Activated CD4-positive, alpha-beta T cell treated with anti-CD3 and anti-CD28 coated beads, Interleukin-2, Interleukin-6, amounts not matched to agents 100 ng/mL and 50 ng/mL, durations not matched to agents 16 hours and 8 hours (primary cell): Measurements from ENCODE around the gene FREM2.

Experiments used
- DNase-seq: peaks from one replicate; pipeline ENCODE4 v3.0.0-alpha.2; 2020

FREM2 gene

GRCh38 chr13:38686577-38687245 lies at the start of gene FREM2:
TSS of gene FREM2 (plus strand) at chr13:38687077. CDS start at chr13:38687345, 268 bp downstream.
- DNase-seq: peak; percentile 2

GRCh38 chr13:38637576-38637975 lies 49.3 kb upstream of the FREM2 start:
- DNase-seq: no peak

- no peak for DNase-seq
Measured at GRCh38 chr13:38641164-38641948, 45.5 kb upstream of the FREM2 start.

GRCh38 chr13:38647312-38647711 lies 39.6 kb upstream of the FREM2 start:
- DNase-seq: no peak

GRCh38 chr13:38648912-38649311 lies 38.0 kb upstream of the FREM2 start:
- DNase-seq: no peak

GRCh38 chr13:38656699-38657098 lies 30.2 kb upstream of the FREM2 start:
- DNase-seq: no peak

- DNase-seq: no peak
Measured at GRCh38 chr13:38657191-38657590, 29.7 kb upstream of the FREM2 start.

GRCh38 chr13:38658906-38659305 lies 28.0 kb upstream of the FREM2 start:
- no peak for DNase-seq

- no peak for DNase-seq
Measured at GRCh38 chr13:38661010-38661675, 25.7 kb upstream of the FREM2 start.

GRCh38 chr13:38662362-38662761 lies 24.5 kb upstream of the FREM2 start:
- DNase-seq: no peak

- no peak for DNase-seq
Measured at GRCh38 chr13:38664906-38665305, 22.0 kb upstream of the FREM2 start.

- no peak for DNase-seq
Measured at GRCh38 chr13:38667526-38668109, 19.3 kb upstream of the FREM2 start.

GRCh38 chr13:38669234-38669964 lies 17.5 kb upstream of the FREM2 start:
- no peak for DNase-seq

GRCh38 chr13:38670627-38671026 lies 16.2 kb upstream of the FREM2 start:
- no peak for DNase-seq

GRCh38 chr13:38671980-38672379 lies 14.9 kb upstream of the FREM2 start:
- no peak for DNase-seq

- no peak for DNase-seq
Measured at GRCh38 chr13:38674208-38674607, 12.7 kb upstream of the FREM2 start.

- DNase-seq: no peak
Measured at GRCh38 chr13:38680912-38681311, 6.0 kb upstream of the FREM2 start.

GRCh38 chr13:38684714-38685113 lies 2.2 kb upstream of the FREM2 start:
- no peak for DNase-seq

GRCh38 chr13:38685431-38685830 lies 1.4 kb upstream of the FREM2 start:
- DNase-seq: no peak

GRCh38 chr13:38685974-38686576 lies 802 bp upstream of the FREM2 start:
- peak; percentile 1 for DNase-seq

GRCh38 chr13:38687246-38688229 lies 661 bp downstream of the FREM2 start:
- no peak for DNase-seq
